Panc1 (cell line): ENCODE measurements around the gene KCNJ14.

ENCODE experiments used
- CTCF ChIP-seq: fragments of 450-650 bp; IDR thresholded peaks from 2 replicates; pipeline ENCODE4 v1.5.1; 2017; ENCODE audit warnings: mild to moderate bottlenecking
- POLR2AphosphoS5 ChIP-seq: IDR thresholded peaks from 2 replicates; pipeline ENCODE4 v1.6.1; 2012; ENCODE audit warnings: mild to moderate bottlenecking, low read depth, low read length, moderate library complexity
- SIN3A ChIP-seq: IDR thresholded peaks from 2 replicates; pipeline ENCODE4 v1.6.1; 2012; ENCODE audit warnings: low read depth, mild to moderate bottlenecking, low read length, moderate library complexity, borderline replicate concordance; ENCODE audit not compliant: insufficient read depth

- TF ChIP-seq CTCF: no peak
- TF ChIP-seq POLR2AphosphoS5: no peak
- no peak for TF ChIP-seq SIN3A
Observed at GRCh38 chr19:48478339-48479256, 23.2 kb downstream of the KCNJ14 start.
